ENCODE data around the gene SLC5A10. TPM values are rescaled to one million over a fixed set of nuclear protein-coding genes. Genes with fewer than 3 reads are reported as not detected.

Gene SLC5A10
- total RNA-seq, 1 experiment from 2014 or later = 0.17 TPM

DNA sequence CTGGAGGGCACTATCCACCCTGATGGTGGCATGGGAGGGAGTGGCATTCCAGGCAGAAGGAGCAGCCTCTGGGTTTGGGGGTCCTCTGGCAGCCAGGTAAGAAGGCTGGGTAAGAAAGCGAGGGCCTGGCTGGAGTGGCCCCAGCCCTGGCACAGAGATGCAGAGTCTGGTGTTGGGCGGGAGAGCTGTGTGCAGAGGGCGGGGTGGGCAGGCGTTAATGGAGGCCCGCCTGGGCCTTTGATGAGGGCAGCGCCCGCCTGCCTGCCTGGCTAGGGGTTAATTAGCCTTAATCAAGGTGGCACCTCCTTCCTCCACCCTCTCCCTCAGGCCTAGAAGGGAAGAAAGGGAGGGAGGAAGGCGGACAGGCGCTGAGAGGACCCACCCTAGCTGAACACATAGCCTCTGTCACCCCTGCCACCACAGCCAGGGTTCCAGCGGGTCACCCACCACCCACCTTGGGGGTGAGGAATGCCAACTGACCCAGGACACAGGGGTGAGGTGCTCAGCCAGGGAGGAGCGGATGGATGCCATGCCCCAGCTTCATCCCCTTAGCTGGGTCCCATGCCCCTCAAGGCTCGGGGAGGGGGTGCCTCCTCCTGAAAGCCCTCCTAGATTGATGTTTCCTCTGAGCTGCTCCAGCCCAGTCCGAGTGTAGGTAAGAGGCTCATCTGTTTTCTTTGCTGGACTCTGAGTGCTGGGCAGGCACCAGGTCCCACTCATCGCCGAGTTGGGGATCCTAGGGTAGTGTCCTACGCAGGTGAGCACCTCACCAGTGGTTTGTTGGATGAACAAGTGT lies 66.0 kb downstream of the SLC5A10 start:
- H3K79me2 ChIP-seq (ENCODE audit: low read depth) = no peaks in the 10 kb centered on the region
- no peaks in the 10 kb centered on the region for H3K4me1 ChIP-seq (replicated peaks; ENCODE audit: insufficient read depth)
- ChIA-PET CTCF (no interaction called here), POLR2A (ENCODE audit: unreplicated experiment) (no interaction called here)
- TF ChIP-seq CTCF (conservative IDR thresholded peaks at IDR 0.05) (no peak), EZH2 (IDR thresholded peaks at IDR 0.05; ENCODE audit: low read depth) (no peak)
- H4K20me1 ChIP-seq (ENCODE audit: insufficient read depth) = no peaks in the 10 kb centered on the region
- no TSS peak for BruUV-seq (replicated peaks)
- H3K27me3 ChIP-seq (ENCODE audit: insufficient read depth, low read depth) = peaks cover 3% of the 10 kb centered on the region; the same call in 1 of the 2 replicates
- no peak overlapping the region for H3K4me2 ChIP-seq
- H3K36me3 ChIP-seq (ENCODE audit: low read depth) = no peaks in the 10 kb centered on the region
- no peaks in the 10 kb centered on the region for H3K9me2 ChIP-seq (ENCODE audit: insufficient read depth)
- DNase-seq = no peak
- peaks cover 13% of the 10 kb centered on the region; the same call in 1 of the 2 replicates for H3F3A ChIP-seq (ENCODE audit: insufficient read depth, low read depth)
- intact Hi-C loops (cut with micrococcal nuclease; ENCODE audit: unreplicated experiment) = no loop called here
- no peak overlapping the region for H3K4me3 ChIP-seq
- no peaks in the 10 kb centered on the region for H3K9me3 ChIP-seq (ENCODE audit: insufficient read depth, low read depth)
- H2AFZ ChIP-seq = no peak overlapping the region
- H3K27ac ChIP-seq = no peak overlapping the region

DNA sequence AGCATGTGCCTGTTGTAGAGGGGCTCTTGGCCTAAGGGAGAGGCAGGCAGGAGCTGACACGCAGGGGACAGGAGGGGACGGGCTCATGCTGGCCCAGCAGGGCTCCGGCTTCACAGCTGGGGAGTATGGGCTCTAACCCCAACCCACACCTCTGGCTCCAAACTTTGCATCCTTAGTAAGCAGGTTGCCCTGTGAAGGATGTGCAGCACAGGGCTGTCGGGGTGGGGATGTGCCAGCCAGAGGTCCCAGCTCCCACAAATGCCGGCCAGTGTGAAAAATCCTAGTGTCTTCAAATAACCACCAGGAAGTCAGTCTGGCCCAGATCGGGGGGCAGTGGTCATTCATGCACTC lies 66.6 kb downstream of the SLC5A10 start:
- Histone ChIP-seq H3K4me3 (no peak overlapping the region), H4K20me1 (ENCODE audit: insufficient read depth) (no peaks in the 10 kb centered on the region), H3K27ac (no peak overlapping the region), H3K9me3 (ENCODE audit: insufficient read depth, low read depth) (no peaks in the 10 kb centered on the region), H2AFZ (no peak overlapping the region), H3K4me1 (replicated peaks; ENCODE audit: insufficient read depth) (no peaks in the 10 kb centered on the region), H3K9me2 (ENCODE audit: insufficient read depth) (no peaks in the 10 kb centered on the region), H3K4me2 (no peak overlapping the region), H3K27me3 (ENCODE audit: insufficient read depth, low read depth) (peaks cover 3% of the 10 kb centered on the region; the same call in 1 of the 2 replicates), H3F3A (ENCODE audit: insufficient read depth, low read depth) (peaks cover 15% of the 10 kb centered on the region; the same call in 1 of the 2 replicates), H3K36me3 (ENCODE audit: low read depth) (no peaks in the 10 kb centered on the region), H3K79me2 (ENCODE audit: low read depth) (no peaks in the 10 kb centered on the region)
- BruUV-seq (replicated peaks) = no TSS peak
- ChIA-PET CTCF (no interaction called here), POLR2A (ENCODE audit: unreplicated experiment) (interaction anchor here (0.6 kb wide), 1 partner anchor 762 kb away, joined by 8 read pairs; no protein-coding TSS in a partner anchor)
- intact Hi-C loops (cut with micrococcal nuclease; ENCODE audit: unreplicated experiment) = no loop called here
- DNase-seq = no peak
- no peak for TF ChIP-seq EZH2 (IDR thresholded peaks at IDR 0.05; ENCODE audit: low read depth)
- TF ChIP-seq CTCF (conservative IDR thresholded peaks at IDR 0.05) = no peak

- DNase-seq = no peak
- Histone ChIP-seq H3K9me3 (ENCODE audit: insufficient read depth, low read depth) (no peaks in the 10 kb centered on the region), H3K4me2 (no peak overlapping the region), H3K27me3 (ENCODE audit: insufficient read depth, low read depth) (peaks cover 3% of the 10 kb centered on the region; the same call in 1 of the 2 replicates), H3F3A (ENCODE audit: insufficient read depth, low read depth) (peaks cover 15% of the 10 kb centered on the region; the same call in 1 of the 2 replicates), H3K36me3 (ENCODE audit: low read depth) (no peaks in the 10 kb centered on the region), H3K79me2 (ENCODE audit: low read depth) (no peaks in the 10 kb centered on the region), H4K20me1 (ENCODE audit: insufficient read depth) (no peaks in the 10 kb centered on the region), H3K9me2 (ENCODE audit: insufficient read depth) (no peaks in the 10 kb centered on the region), H3K4me3 (no peak overlapping the region), H3K4me1 (replicated peaks; ENCODE audit: insufficient read depth) (no peaks in the 10 kb centered on the region), H3K27ac (no peak overlapping the region), H2AFZ (no peak overlapping the region)
- ChIA-PET POLR2A (ENCODE audit: unreplicated experiment) (interaction anchor here (0.6 kb wide), 1 partner anchor 762 kb away, joined by 8 read pairs; no protein-coding TSS in a partner anchor), CTCF (interaction anchor here (0.6 kb wide), 1 partner anchor 51 kb away, joined by 3 read pairs; no protein-coding TSS in a partner anchor)
- BruUV-seq (replicated peaks) = no TSS peak
- intact Hi-C loops (cut with micrococcal nuclease; ENCODE audit: unreplicated experiment) = no loop called here
- no peak for TF ChIP-seq CTCF (conservative IDR thresholded peaks at IDR 0.05)
- no peak for TF ChIP-seq EZH2 (IDR thresholded peaks at IDR 0.05; ENCODE audit: low read depth)
These were observed 67.3 kb downstream of the SLC5A10 start for GRCh38 chr17:19019041-19019941.
